ENCODE results near the gene LIN7B.

The LIN7B gene

DNA sequence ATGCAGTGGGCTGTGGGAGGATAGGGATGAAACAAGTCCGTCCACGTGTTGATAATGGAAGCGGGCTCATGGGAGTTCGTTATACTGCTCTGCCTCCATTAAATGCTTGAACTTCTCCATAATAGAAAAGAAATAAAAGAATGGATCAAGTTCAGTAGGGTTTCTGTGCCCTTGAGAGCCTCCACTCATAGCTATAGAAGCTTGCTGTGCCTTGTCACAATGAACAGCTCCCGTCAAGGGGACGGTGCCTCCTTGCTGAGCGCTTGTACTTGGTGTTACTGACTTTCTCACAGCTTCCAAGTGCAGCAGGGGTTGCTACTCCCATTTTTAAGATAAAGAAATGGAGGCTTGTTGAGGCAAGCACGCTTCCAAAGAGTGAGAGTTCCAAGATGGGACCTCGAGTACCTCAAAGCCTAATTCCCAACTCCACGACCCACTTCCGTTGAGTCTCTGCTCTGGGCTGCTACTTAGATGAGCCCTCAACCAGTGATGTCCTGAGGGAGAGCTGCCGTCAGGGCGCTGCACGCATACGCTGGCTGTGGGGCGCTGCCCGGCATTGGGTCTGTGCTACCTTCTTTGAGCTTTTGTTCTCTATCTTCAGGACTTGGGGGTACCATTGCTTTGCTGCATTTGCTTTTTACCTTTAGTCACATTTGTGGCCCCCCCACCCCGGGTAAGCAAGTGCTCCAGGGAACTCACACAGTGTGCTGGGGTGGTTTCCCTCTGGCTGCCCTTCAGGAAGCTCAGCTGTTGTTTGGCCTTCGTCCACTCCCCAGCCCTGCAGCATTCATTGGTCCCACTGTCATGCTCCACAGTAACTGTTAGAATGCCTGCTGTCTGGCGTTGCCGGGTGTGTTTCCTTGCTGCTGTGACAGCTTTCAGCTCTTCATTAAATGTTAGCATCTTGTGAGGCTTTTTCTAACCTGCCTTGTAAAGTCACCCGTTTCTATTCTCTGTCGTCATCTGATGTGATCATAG is 19.4 kb upstream of the LIN7B start:
- DNase-seq (ENCODE audit: low spot score): no peak

- peak; percentile 85 for DNase-seq (ENCODE audit: low spot score)
Observed at GRCh38 chr19:49097453-49098288, 16.5 kb upstream of the LIN7B start.

DNA sequence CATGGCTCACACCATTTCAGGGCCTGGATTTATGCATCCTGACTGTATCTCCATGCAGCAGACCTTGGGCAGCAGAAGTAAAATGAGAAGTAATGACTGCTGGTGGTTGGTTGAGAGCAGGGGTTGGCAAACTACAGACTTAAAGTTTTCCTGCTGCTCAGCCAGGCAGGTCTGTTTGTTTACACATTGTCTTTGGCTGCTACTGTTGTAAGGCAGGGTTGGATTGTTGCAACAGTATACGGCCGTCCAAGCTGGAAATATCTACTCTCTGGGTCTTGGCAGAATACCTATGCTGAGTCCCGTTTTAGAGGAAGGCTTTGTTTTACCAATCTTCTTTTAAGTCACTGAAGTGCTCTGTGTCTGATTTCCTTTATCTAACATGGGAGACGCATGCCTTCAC is 15.4 kb upstream of the LIN7B start:
- no peak for DNase-seq (ENCODE audit: low spot score)

DNA sequence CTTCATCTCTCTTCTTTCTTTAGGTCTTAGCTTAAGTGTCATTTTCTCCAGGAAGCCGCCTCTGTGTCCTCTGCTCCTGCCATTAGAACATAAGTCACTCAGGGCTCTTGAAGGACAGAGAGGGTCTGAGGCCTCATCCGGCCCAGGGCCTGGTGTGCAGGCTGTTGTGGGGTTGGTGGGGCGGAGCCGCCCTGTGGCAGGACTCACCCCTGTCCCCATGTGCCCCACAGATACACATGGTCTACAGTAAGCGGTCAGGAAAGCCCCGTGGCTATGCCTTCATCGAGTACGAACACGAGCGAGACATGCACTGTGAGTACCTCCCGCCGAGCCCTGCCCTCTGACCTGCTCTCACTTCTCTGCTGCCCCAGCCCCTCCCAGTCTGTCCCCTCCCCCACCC is 13.0 kb upstream of the LIN7B start:
- DNase-seq (ENCODE audit: low spot score): no peak

DNA sequence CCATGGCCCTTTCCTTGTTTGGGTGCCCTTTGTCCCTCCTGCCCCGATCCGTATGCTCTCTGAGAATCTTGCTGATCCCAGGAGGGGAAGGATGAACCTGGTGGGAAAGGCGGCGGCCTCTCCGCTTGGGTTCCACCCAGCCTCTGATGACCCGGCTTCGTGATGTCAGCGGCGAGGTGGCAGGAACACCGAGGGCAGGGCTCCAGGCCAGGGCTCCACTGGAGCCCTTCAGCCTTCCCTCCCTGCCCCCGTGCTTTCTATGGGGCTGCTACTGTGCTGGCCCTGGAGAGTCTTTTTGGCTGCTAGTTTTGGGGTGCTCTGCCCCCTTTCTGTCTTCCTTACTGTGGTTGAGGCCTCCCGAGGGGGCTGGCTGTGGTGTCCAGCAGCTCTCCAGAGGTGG is 11.9 kb upstream of the LIN7B start:
- no peak for DNase-seq (ENCODE audit: low spot score)

GRCh38 chr19:49103331-49104085 is 10.7 kb upstream of the LIN7B start:
- DNase-seq (ENCODE audit: low spot score): no peak

DNA sequence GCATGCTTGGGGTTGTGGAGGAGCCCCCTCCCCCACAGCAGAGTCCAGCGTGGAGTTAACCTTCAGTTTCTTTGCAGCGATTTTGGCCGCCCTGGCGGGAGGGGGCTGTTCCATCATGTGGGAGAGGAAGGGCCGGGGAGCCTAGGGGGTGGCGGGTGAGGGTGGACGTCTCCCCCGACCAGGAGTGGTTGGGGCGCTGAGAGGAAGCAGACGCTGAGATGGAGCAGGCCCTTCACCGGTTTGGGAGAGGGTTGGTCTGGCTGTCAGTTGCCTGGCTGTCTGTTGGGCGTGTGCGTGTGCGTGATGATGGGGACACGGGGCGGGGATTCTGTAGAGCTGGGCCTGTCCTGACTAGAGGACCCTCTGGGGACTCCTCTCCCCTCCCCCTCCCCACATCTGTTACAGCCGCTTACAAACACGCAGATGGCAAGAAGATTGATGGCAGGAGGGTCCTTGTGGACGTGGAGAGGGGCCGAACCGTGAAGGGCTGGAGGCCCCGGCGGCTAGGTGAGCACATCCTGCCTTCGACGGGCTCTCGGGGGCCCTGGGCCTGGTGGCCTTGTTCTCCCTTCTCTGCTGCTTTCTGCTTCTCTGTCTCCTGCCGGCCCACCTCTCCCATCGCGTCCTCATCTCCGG is 9.8 kb upstream of the LIN7B start:
- DNase-seq (ENCODE audit: low spot score): no peak

GRCh38 chr19:49106648-49107135 is 7.5 kb upstream of the LIN7B start:
- DNase-seq (ENCODE audit: low spot score): peak; percentile 74

DNA sequence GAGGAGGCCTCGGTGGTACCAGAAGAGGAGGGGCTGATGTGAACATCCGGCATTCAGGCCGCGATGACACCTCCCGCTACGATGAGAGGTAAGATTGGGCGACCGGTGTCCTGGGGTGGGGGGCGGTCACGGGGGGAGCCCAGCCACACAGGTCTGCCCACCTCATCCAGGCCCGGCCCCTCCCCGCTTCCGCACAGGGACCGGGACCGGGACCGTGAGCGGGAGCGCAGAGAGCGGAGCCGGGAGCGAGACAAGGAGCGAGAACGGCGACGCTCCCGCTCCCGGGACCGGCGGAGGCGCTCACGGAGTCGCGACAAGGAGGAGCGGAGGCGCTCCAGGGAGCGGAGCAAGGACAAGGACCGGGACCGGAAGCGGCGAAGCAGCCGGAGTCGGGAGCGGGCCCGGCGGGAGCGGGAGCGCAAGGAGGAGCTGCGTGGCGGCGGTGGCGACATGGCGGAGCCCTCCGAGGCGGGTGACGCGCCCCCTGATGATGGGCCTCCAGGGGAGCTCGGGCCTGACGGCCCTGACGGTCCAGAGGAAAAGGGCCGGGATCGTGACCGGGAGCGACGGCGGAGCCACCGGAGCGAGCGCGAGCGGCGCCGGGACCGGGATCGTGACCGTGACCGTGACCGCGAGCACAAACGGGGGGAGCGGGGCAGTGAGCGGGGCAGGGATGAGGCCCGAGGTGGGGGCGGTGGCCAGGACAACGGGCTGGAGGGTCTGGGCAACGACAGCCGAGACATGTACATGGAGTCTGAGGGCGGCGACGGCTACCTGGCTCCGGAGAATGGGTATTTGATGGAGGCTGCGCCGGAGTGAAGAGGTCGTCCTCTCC is 6.3 kb upstream of the LIN7B start:
- no peak for DNase-seq (ENCODE audit: low spot score)

- no peak for DNase-seq (ENCODE audit: low spot score)
Observed at GRCh38 chr19:49109051-49109450, 5.1 kb upstream of the LIN7B start.

DNA sequence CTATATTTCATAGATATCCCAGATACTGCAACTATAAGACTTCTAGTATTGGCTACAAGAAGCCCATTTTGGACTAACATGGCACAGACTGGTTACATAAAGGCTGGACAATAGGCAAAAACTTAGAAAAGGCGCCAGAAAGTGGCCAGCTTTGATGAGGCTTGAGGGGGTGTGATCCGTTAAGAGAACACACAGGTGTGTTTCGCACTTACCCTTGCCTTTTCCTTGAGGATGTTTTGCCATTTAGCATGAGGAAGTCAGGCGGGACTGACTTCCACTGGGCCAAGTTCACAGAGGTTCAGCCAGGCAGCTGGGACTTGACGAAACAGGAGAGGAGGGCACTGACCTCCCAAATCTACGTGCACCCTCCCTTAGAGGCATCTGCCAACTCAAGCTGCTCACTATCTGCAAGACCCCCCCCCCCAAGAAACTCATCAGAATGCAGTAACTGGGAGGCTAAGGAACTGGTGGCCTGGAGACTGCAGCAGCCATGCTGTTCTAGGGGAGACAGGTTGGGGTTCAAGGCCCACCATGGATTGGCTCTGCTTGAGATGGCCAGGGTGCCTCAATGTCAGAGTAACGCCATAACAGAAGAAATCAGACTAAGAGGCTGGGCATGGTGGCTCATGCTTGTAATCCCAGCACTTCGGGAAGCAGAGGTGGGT is 4.5 kb upstream of the LIN7B start:
- DNase-seq (ENCODE audit: low spot score): no peak

GRCh38 chr19:49110567-49110966 is 3.6 kb upstream of the LIN7B start:
- no peak for DNase-seq (ENCODE audit: low spot score)

DNA sequence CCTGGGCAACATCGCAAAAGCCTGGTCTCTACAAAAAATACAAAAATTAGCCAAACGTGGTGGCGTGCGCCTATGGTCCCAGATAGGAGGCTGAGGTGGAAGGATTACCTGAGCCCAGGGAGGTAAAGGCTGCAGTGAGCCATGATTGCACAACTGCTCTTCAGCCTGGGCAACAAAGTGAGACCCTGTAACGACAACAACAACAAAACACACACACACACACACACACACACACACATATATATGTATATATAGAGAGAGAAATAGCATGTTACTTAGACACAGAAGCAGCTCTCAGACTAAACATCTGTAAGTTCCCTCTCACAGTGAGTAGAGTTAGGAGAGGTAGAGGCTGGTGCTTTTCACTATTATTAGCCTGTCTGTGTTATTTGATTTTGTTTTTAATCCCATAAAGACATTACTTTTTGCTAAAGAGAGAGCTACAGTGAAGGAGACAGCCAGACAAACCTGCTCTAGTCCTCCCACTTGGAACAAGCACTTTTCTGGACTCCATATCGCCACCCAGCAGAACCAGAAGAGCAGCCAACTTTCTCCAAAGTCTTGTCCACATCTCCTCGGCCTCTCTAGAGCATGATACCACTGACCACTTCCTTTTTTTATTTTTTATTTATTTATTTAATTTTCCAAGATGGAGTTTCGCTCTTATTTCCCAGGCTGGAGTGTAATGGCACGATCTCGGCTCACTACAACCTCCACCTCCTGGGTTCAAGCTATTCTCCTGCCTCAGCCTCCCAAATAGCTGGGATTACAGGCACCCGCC is 2.8 kb upstream of the LIN7B start:
- no peak for DNase-seq (ENCODE audit: low spot score)

DNA sequence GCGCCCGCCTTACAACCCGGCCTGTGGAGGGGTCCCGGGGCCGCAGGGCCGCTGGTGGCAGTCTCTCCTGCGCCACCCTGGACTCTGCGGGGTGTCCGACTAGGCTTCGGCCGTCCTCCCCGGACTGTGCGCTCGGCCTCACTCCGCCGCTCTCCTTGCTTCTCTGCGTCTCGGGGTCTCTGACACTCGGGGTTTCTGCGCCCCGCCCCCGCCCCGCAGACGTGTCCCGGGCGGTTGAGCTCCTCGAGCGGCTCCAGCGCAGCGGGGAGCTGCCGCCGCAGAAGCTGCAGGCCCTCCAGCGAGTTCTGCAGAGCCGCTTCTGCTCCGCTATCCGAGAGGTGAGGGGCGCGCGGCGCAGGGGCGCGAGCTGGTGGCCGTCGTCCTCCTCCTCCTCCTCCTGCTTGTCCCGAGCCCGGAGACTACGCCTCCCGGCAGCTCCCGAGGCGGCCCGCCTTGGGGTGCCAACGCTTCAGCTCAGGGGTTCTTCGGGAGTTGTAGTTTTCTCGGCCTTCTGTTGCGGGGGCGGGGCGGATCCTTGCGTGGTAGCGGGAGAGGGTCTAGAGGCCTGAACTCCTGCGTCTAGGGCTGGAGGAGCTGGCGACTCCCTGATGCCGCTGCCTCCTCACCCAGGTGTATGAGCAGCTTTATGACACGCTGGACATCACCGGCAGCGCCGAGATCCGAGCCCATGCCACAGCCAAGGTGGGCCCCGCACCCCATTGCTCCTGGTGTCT is 627 bp downstream of the LIN7B start:
- peak; percentile 85 for DNase-seq (ENCODE audit: low spot score)

DNA sequence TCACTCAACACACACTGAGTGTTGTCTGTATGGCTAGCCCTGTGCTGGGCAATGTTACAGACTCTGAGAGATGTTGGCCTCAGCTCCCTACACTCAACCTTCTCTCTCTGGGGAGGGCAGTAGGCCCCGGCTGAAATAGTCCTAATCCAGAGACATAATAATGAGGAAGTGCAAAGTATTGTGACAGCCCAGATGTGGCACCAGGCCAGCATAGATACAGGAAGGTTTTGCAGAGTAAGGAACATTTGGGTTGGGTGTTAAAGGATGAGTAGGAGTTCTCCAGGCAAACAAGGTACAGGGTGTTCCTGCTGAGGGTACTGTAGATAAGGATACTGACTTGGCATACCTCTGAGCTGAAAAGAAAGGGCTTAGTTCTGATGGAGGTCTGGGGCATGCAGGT is 2.4 kb downstream of the LIN7B start:
- no peak for DNase-seq (ENCODE audit: low spot score)

GRCh38 chr19:49117677-49118564 is 3.8 kb downstream of the LIN7B start:
- DNase-seq (ENCODE audit: low spot score): no peak

DNA sequence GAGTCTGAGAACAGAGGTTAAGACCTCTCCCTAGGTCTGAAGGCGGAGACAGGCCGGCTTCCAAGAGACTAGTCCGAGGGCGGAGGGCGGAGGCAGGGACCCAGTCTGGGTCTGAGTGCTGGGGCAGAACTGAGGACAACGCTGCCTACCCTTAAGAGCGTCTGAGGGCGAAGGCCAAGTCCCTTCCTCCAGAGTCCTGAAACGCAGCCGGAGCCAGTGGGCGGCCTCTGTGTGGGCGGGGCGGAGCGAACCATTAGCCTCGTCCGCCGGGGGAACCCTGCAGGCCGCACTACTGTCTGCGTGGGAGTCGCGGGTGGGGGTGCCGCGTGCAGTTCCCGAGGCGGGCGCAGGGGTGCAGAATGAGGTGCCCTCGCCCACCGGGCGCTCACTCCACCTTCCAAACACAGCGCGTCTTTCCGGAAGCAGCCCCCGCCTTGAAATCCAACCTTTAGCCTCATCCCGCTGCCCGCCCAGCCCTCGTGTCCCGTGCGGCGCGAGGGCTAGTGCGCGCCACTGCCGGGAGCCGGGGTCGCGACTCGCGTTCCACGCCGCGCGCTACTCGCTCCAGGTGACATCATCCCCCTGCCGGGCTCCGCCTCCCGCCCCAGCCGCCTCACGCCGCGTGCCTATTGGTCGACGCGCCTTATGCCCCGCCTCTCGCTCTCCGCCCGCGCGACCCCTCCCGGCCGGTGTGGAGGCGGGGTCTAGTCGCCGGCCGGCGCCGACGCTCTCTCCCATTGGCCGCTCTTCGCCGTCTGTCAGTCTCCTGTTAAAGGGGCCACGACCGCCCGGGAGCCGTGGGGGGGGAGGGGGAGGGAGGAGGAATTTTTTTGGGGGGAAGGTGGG is 4.6 kb downstream of the LIN7B start, which contains the start of gene C19orf73:
Gene C19orf73 (minus strand): TSS at position 579 of the 846 bp plus-strand sequence. CDS start 121 bp downstream, at position 458.
- peak; percentile 95 for DNase-seq (ENCODE audit: low spot score)
